ENCODE data around the gene ADAMTS4. TPM values are rescaled to one million over a fixed set of nuclear protein-coding genes. Genes with fewer than 3 reads are reported as not detected.

ADAMTS4 gene
- total and polyA plus RNA-seq, 2 donors (not counting 1 experiment from before 2014, with no cell fraction given): 0.10 TPM; not detected in 1

Small RNA genes within 50 kb of the gene (small RNA-seq; reads per million reads assigned to genes)
- gene RF01225 (ENCODE audit: insufficient read length, low read depth, low replicate concordance): not detected

Other genes starting within 250 kb of the ADAMTS4 start
- gene ITLN2, start 244.2 kb downstream of the ADAMTS4 start, total RNA-seq: not detected in 2 replicates
- not detected in 2 replicates for gene ITLN2, start 244.2 kb downstream of the ADAMTS4 start, polyA plus RNA-seq
- 12.8 and 16.4 TPM in 2 replicates for gene F11R, start 177.9 kb downstream of the ADAMTS4 start, total RNA-seq
- gene F11R, start 177.9 kb downstream of the ADAMTS4 start, polyA plus RNA-seq: 17.3 and 52.4 TPM in 2 replicates
- 85.6 and 94.4 TPM in 2 replicates for gene TSTD1, start 160.1 kb downstream of the ADAMTS4 start, total RNA-seq
- 242 and 295 TPM in 2 replicates for gene TSTD1, start 160.1 kb downstream of the ADAMTS4 start, polyA plus RNA-seq
- gene USF1, start 153.1 kb downstream of the ADAMTS4 start, total RNA-seq: 192 and 196 TPM in 2 replicates
- gene USF1, start 153.1 kb downstream of the ADAMTS4 start, polyA plus RNA-seq: 249 and 334 TPM in 2 replicates
- 146 and 162 TPM in 2 replicates for gene ARHGAP30, start 129.2 kb downstream of the ADAMTS4 start, total RNA-seq
- gene ARHGAP30, start 129.2 kb downstream of the ADAMTS4 start, polyA plus RNA-seq: 95.9 and 122 TPM in 2 replicates
- not detected in 2 replicates for gene NECTIN4, start 109.5 kb downstream of the ADAMTS4 start, total RNA-seq
- not detected in 2 replicates for gene NECTIN4, start 109.5 kb downstream of the ADAMTS4 start, polyA plus RNA-seq
- gene KLHDC9, start 100.7 kb downstream of the ADAMTS4 start, total RNA-seq: 1.6 and 4.2 TPM in 2 replicates
- 2.7 and 3.5 TPM in 2 replicates for gene KLHDC9, start 100.7 kb downstream of the ADAMTS4 start, polyA plus RNA-seq
- 29.9 and 32.3 TPM in 2 replicates for gene PFDN2, start 81.0 kb downstream of the ADAMTS4 start, total RNA-seq
- 43.2 and 120 TPM in 2 replicates for gene PFDN2, start 81.0 kb downstream of the ADAMTS4 start, polyA plus RNA-seq
- gene NIT1, start 80.9 kb downstream of the ADAMTS4 start, total RNA-seq: 53.5 and 56.1 TPM in 2 replicates
- 45.3 and 61.0 TPM in 2 replicates for gene NIT1, start 80.9 kb downstream of the ADAMTS4 start, polyA plus RNA-seq
- gene DEDD, start 66.4 kb downstream of the ADAMTS4 start, total RNA-seq: 40.8 and 46.0 TPM in 2 replicates
- gene DEDD, start 66.4 kb downstream of the ADAMTS4 start, polyA plus RNA-seq: 35.9 and 38.8 TPM in 2 replicates
- gene UFC1, start 45.1 kb downstream of the ADAMTS4 start, total RNA-seq: 78.1 and 91.0 TPM in 2 replicates
- gene UFC1, start 45.1 kb downstream of the ADAMTS4 start, polyA plus RNA-seq: 128 and 129 TPM in 2 replicates
- 50.2 and 53.3 TPM in 2 replicates for gene USP21, start 39.6 kb downstream of the ADAMTS4 start, total RNA-seq
- gene USP21, start 39.6 kb downstream of the ADAMTS4 start, polyA plus RNA-seq: 75.8 and 81.6 TPM in 2 replicates
- gene PPOX, start 32.6 kb downstream of the ADAMTS4 start, total RNA-seq: 61.7 and 65.6 TPM in 2 replicates
- 73.2 and 82.3 TPM in 2 replicates for gene PPOX, start 32.6 kb downstream of the ADAMTS4 start, polyA plus RNA-seq
- 37.6 and 42.9 TPM in 2 replicates for gene B4GALT3, start 21.5 kb downstream of the ADAMTS4 start, total RNA-seq
- gene B4GALT3, start 21.5 kb downstream of the ADAMTS4 start, polyA plus RNA-seq: 58.9 and 59.6 TPM in 2 replicates
- gene NDUFS2, start 3.3 kb upstream of the ADAMTS4 start, total RNA-seq: 80.2 and 82.3 TPM in 2 replicates
- 53.9 and 68.7 TPM in 2 replicates for gene NDUFS2, start 3.3 kb upstream of the ADAMTS4 start, polyA plus RNA-seq
- 0.76 and 1.7 TPM in 2 replicates for gene FCER1G, start 16.2 kb upstream of the ADAMTS4 start, total RNA-seq
- gene FCER1G, start 16.2 kb upstream of the ADAMTS4 start, polyA plus RNA-seq: 10.8 and 13.6 TPM in 2 replicates
- not detected in 2 replicates for gene APOA2, start 24.6 kb upstream of the ADAMTS4 start, total RNA-seq
- gene APOA2, start 24.6 kb upstream of the ADAMTS4 start, polyA plus RNA-seq: not detected in 2 replicates
- gene TOMM40L, start 27.0 kb upstream of the ADAMTS4 start, total RNA-seq: 9.2 and 9.4 TPM in 2 replicates
- 6.5 and 8.0 TPM in 2 replicates for gene TOMM40L, start 27.0 kb upstream of the ADAMTS4 start, polyA plus RNA-seq
- not detected in 2 replicates for gene NR1I3, start 39.1 kb upstream of the ADAMTS4 start, total RNA-seq
- not detected in 2 replicates for gene NR1I3, start 39.1 kb upstream of the ADAMTS4 start, polyA plus RNA-seq
- gene PCP4L1, start 59.7 kb upstream of the ADAMTS4 start, total RNA-seq: 0.22 TPM in 1 of 2 replicates, not detected in the other
- gene PCP4L1, start 59.7 kb upstream of the ADAMTS4 start, polyA plus RNA-seq: not detected in 2 replicates
- 11.8 and 12.9 TPM in 2 replicates for gene MPZ, start 110.9 kb upstream of the ADAMTS4 start, total RNA-seq
- 4.3 and 5.8 TPM in 2 replicates for gene MPZ, start 110.9 kb upstream of the ADAMTS4 start, polyA plus RNA-seq
- 99.0 and 109 TPM in 2 replicates for gene SDHC, start 115.3 kb upstream of the ADAMTS4 start, total RNA-seq
- 78.3 and 102 TPM in 2 replicates for gene SDHC, start 115.3 kb upstream of the ADAMTS4 start, polyA plus RNA-seq
- not detected in 2 replicates for gene CFAP126, start 168.8 kb upstream of the ADAMTS4 start, total RNA-seq
- not detected in 2 replicates for gene CFAP126, start 168.8 kb upstream of the ADAMTS4 start, polyA plus RNA-seq

Measured in B cell (primary cell).